HG03457 (cell line): ENCODE data around the gene MBD2.
"Not testable (repeated sequence)": the region's sequence is repeated elsewhere in the genome, so short reads cannot be mapped to it uniquely, and the experiment has no call there.

ENCODE experiments used
- ATAC-seq: cut with Tn5 transposase; IDR thresholded peaks from one replicate; pipeline ENCODE4 v1.9.1; 2021; ENCODE audit warnings: moderate number of reproducible peaks; ENCODE audit not compliant: unreplicated experiment

The MBD2 gene

DNA sequence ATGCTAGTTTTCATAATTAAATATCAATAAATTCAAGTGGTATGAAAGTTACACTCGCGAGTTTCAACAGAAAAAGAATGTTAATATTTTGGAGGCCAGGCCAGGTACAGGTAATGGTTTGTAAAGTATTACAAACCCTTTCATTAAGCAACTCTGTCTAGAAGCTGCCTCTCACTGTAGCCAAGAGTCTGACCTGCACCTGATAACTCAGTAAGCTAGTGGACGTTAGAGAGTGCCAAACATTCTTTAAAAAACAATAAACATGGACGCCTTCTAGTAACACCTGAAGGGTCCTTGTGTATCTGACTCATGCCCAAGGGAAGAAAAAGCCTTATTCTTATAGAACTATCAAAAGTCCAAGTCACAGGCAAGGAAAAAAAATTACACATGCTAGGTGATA is 70.2 kb downstream of the MBD2 start:
- no peak for ATAC-seq

DNA sequence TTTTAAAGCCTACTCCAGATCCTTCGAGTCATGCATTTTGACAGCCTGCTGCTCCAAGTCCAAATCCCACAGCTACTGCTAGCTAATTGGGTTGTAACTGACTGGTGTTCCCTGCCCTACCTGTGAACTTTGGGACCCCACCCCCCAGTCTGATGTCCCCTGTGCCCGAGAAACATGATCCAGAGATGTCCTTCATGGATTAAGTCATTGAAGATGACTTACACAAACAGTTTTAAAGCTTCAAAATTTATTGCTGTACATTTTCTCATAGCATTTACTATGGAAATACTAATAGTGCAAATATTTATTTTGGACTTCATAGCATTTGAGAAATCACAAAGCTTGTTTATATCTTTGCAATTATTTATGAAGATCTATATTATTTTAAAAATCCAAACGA is 73.1 kb downstream of the MBD2 start:
- no peak for ATAC-seq

DNA sequence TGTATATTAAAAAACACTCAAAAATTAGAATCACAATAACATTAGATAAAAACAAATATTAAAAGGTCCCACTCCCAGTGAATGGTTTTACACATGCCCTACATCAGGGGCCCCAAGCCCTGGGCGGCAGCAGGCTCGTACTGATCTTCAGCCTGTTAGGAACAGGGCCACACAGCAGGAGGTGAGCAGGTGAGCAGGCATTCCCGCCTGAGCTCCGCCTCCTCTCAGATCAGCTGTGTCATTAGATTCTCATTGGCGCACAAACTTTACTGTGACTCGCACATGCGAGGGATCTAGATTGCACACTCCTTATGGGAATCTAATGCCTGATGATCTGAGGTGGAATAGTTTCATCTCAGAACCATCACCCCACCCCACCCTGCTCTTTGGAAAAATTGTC is 74.2 kb downstream of the MBD2 start:
- ATAC-seq: no peak

DNA sequence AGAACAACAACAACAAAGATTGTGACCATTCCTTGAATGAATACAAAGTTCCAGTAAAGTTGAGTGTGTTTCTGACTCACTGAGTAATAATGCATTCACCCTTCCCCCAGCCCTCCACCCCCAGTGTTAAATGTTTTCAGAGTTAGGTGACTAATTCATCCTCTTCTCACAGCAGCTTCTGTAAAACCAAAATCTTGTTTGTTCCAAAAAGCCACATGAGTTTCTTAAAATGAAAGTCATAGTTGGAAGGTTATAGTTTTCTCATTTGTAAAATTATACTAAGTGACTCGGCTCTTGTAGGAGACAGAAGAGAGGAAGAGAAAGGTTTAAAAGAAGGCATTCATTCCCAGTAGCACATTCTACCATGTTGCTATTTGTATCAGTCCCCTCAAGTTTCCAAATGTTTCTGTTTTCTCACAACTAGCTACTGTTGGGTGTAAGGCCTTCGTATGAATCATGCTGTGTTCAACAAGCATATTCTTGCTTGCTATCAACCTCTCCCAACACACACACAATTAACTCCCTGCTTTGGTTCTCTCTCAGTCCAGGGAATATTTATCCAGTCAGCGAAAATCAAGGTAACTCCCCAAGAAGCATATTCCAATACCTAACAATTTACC is 75.3 kb downstream of the MBD2 start:
- peak; percentile 43 for ATAC-seq

DNA sequence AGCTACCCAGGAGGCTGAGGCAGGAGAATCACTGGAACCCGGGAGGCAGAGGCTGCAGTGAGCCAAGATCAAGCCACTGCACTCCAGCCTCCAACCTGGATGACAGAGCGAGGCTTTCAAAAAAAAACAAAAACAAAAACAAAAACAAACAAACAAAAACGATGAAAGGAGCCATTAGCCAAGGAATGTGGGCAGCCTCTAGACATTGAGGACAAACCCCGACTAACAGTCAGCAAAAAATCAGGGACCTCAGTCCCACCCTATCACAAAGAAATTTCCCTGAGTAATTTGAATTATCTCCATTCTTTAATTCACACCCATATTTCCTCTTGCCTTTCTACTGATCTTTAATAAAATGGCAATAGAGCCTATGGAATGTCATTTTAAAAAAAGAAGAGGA is 75.8 kb downstream of the MBD2 start:
- no peak for ATAC-seq

DNA sequence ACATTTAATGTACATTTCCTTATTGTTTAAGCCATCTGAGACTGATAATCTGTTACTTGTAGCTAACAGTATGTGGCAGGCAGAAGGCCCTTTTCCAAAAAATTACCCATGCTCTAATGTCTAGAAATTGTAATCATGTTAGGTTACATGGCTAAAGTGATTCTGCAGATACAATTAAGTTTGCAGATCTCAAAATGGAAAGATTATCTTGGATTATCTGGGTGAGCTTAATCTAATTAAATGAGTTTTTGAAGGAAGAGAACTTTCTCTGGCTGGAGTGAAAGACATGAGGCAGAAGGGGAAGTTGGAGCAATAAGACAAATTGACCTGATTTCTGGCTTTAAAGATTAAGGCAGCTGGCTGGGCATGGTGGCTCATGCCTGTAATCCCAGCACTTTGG is 76.3 kb downstream of the MBD2 start:
- no peak for ATAC-seq

DNA sequence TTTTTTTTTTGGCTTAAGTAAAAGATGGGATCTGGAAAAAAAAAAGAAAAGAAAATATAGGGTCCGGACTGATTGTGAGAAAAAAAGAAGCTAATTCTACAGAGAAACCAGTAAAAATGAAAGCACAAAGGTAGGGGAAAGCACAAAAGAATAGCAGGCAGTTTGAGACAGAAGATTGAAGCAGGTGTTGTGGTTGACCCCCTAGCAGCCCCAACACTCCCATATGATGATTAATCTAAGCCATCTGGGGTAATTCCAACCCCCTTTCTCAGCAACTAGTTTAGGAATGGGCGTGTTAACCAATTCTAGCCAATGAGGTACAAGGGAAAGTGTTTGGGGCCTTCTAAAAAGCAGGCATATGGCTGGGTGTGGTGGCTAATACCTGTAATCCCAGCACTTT is 77.0 kb downstream of the MBD2 start:
- ATAC-seq: peak; percentile 72

DNA sequence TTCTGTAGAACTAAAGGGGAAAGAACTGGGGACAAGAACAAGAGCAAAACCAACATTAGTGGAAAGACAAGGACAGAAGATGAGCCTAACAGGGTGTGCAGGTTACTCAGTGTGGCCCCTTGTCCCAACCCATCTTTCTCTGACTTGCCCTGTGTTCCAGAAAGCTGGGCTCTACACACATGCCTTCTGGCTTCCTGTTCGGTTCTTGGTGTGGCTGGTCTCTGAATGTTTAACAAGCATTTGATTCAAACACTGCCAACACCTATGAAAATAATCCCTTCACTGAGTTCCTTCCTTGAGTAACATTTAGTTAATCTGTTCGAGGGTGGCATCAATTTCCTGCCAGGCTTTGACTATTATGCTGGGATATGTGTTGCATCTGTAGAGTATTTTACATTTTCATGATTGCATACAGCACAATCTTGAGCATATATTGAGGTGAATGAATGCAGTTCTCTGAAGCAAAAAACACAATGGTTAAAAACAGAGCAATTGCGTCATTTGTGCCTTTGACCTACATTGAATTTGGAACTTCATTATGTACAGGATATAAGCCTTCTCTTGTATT is 83.3 kb downstream of the MBD2 start:
- no peak for ATAC-seq

DNA sequence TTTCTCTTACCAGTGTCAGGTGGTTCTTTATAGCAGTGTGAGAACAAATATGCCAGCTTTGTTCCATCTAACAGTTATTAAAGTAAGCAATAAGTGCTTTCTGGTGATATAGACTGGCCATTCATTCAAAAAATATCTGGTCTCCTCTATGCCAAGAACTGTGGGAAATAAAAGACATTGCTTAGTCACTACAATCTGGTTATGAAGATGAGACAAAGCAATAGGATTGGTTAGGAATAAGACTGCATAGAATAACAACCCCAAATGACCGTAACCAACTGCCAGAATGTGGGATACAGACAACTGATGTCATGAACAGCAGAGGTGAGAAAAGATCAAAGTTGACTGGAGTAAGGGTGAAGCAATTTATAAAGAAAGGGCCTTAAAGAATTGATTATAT is 83.8 kb downstream of the MBD2 start:
- ATAC-seq: no peak

DNA sequence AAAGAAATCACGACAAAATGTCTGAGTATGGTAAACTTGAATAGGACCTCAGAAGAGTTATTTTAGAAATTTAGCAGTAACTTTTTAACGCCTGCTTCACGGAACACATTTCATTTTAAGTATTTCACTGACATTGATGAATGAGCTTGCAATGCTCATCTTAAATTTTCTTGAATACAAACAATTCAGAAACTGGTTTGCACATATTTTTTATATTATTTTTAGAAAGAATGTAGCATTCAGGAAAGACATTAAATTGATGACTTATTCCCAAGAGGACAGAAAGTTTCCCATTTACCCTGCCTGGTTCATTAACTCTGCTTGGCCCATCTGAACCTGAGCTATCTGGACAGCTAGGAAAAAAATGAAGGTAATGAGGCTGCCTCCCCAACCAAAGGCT is 89.3 kb downstream of the MBD2 start:
- no peak for ATAC-seq

DNA sequence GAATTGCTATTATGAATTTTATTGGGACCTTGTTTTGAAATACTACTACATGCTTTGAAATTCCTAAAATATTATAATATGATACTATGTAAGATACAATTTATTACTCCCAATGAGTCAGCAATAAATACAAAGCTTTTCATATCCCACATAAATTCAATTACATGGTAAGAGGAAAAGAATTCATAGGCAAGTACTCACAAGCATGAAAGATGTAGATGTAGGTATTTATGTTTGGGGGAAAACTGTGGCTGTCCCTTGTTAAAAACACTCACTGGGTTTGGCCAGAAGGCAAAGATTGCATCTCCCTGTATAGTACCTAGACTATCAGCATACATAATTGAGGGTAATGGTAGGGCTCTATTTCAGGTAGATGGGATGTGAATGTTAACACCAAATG is 90.4 kb downstream of the MBD2 start:
- no peak for ATAC-seq

DNA sequence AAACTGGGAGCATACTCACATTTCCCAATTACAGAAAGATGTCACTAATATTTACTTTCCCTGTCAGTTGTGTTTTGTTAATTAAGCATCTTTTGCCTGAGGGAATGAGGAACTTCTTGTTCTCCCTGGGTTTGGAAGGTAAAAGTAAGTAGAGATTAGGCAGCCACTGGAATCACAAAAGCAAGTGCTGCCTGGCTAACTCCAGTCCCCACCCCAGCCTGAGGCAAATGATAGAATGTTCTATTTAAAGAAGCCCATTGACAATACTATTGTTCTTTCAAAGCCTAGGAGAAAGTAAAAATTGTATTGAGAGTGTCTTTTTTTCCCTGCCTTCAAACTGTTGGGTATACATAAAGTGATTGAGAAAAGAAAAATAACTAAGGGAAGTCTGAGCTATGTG is 93.8 kb downstream of the MBD2 start:
- no peak for ATAC-seq

DNA sequence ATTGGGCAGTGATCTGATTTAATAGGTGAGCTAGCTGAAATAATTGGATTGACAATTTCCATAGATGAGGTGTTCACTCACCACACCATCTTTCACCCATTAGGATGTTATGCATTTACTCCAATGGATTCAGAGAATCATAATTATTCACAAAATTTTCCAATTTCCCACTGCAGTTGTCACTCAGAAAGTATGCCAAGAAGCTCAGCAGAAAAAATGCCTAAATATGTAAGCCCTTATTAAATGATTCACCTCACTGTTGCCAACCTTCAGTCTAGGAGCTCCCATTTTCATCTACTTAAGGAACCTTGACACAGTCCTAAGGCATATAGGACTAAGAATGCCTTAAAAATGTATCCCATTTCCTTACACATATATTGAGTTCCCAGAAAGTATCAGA is 94.3 kb downstream of the MBD2 start:
- no peak for ATAC-seq

DNA sequence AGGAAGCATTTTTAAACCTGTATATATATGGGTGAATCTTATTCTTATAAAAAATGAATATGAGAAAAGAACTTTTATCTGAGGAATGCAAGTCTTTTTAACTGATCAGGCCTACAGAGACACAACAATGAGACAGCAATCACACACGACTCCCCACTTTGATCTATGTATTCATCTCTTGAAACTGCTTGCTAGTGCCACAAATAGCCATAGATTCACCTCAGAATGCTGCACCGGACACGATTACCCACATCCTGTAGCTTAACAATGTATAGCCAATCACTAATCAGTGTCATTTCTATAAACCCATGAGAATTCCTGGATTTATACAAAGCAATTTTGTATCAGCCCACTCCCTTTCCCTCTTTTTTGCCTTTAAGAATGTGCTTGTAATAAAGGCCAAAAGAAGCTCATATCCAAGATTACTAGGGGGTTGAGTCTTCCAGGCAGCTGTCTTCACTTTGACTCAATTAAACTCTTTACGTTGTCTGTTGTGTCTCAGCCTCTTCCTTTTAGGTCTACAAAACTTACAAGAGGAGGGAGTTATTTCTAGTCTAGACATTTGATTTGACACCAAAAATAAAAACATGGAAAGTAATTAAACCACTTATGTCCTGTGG is 94.9 kb downstream of the MBD2 start:
- ATAC-seq: no peak

DNA sequence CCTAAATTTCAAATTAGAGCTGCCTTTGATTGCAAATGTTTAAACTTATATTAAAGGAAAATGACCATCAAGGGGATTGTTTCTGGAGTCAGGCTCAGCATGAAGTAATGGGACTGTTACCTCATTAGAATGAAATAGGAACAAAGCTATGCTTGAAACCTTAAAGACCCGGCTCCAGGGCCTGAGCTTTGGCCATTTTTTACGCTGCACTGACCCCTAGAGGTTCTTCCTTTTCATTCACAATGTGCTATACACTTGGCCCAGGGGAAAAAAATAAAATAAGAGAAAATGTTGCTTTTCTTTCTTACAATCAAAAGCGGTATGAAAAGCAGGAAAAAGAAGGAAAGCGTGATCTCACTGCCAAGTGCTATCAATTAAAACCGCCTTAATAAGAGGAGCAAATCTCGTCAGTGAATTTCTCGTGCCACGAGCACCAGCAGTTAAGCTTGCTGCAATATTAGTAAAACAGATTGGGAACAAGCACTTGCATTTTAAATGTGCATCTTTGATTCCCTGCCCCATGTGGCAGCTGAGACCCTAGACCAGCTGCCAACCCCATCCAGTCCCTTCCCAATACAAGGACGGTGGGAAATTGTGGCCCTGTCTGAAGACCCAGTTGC is 96.6 kb downstream of the MBD2 start:
- peak; percentile 70 for ATAC-seq

DNA sequence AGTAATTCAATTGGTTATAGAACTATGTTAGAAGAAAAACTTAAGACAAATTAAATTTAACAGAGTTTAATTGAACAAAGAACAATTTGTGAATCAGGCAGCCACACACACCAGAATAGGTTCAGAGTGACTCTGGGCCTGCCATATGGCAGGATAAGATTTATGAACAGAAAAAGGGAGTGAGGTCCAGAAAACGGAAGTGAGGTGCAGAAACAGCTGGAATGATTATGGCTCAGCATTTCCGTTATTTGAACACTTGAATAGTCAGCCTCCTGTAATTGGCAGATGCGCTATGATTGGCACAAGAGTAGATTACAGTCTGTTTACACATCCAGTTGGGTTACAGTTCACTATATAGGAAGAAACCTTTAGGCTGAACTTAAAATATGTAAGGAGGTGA is 99.0 kb downstream of the MBD2 start:
- no peak for ATAC-seq

DNA sequence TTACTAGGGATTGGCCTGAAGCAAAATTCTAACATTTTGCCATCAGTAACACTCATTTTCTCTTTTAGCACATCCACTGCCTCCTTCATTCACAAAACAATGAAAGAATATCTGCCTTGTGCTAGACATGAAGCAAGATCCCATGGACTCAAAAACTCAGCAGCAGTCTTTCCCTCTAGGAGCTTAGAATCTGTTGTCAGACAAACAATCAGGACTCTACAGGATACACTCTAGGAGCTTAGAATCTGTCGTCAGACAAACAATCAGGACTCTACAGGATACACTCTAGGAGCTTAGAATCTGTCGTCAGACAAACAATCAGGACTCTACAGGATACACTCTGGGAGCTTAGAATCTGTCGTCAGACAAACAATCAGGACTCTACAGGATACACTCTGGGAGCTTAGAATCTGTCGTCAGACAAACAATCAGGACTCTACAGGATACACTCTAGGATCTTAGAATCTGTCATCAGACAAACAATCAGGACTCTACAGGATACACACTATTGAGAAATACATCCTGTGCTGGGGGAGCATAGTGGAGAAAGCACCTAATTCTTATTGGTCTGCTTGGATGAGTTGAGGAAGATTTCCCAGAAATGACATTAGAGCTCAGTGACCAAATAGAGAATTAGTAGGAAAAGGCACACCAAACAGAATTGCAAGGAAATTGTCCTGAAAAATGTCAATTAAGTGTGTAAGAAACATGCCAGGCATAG is 100.6 kb downstream of the MBD2 start:
- not testable (repeated sequence) for ATAC-seq

DNA sequence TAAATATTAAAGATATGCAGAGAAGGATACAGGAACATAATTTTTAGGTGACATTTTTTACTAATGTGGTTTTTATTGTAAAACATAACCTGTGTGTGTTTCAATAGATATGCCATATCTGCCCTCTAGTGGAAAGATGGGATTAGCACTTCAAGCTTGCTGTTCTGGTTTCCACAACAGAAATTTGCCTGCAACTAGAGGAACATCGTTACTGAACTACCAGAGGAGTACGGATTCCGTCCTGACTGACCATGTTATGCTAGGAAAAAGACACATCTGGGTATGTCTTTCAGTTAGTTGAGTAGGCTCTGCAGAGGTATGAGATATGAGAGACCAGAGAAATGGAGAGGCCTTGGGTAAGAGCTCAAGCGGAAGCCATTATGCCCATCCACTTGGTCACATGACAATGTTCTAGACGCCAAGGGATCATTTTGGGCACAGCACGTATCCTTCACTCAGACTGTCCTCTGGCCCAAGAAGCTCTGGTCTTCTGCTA is 104.9 kb downstream of the MBD2 start:
- peak; percentile 90 for ATAC-seq

DNA sequence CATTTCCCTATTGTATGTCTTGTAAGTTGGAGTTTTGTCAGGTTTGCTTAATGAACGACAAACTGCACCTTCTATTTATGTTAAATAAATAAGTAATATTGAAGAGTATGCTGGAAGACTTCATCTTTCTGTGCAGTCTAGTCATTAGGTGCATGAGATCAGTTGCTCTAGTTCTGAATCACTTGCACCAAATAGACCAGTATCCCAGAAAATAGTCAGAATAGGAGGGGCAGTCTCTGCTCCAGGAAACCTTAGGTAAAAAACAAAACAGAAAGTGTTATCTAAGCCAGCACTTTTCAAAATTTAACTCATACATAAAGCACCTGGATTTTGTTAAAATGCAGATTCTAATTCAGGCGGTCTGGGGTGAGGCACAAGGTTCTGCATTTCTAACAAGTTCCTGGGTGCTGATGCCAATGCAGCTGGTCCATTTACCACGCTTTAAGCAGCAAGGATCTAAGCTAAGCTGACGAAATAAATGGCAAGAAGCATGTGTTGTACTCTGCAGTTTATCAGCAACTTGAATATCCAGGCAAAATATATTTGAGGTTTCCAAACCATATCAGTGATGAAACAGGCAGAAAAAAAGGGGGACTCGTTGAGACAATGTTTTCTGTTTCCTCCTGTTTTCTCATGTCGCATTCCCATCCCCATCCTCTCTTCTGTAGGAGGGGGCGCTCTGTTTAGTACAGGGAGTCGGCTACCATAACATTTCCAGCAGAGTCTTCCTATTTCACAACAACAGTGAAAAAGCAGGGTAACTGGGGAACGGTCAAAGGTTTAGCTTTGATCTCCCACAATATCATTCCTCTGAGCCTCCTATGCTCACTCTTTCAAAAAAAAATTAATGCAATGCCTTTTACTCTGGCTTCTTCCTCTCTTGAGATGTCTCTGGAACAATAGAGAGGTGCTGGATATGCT is 106.4 kb downstream of the MBD2 start:
- ATAC-seq: no peak

DNA sequence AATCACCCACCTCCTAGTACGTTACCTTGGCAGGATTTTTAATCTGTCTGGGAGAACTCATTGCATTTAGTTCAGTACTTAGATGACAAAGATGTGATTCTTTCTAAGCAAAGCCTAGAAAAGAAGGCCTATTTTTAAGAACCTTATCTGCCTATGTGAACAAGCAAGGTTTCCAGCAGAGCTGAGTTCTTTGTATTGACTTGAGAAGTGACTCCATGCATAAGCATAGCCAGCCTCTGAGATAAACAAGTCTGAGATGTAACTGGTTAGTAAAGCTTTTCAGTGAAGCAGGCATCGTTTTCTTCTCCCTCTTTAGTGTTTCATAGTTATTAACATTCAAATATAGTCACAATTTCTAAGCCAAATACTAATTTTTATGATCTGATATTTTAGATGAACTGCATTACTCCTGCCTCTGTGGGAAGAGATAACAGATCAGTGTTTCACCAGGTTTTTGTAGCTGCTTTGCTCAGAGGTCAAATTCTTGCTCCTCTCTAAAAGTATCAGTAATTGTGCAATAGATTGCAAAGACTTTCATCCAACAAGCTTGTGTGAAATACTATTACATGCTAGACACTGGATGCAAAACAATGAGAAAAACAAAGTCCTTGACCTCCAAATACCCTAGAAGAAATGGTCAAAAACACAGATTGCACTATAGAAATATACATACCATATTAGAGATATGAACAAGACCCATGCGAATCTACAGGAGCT is 107.8 kb downstream of the MBD2 start:
- no peak for ATAC-seq
